Astrocyte (in vitro differentiated cells and primary cell): ENCODE measurements around the gene LECT2. TPM values are rescaled to one million over a fixed set of nuclear protein-coding genes. Genes with fewer than 3 reads are reported as not detected.

Experiments used
- DNase-seq: peaks from one replicate; pipeline ENCODE4 v3.0.0-alpha.2; 2010; ENCODE audit warnings: low read depth
- FAIRE-seq: peaks from 2 replicates; lab custom pipeline; 2011; peaks lifted over from hg19 to GRCh38; lab: Jason Lieb, UNC
- H2AFZ ChIP-seq: 2 replicates; pipeline ENCODE4 v1.6.0; 2012; ENCODE audit warnings: low read depth, low read length, inconsistent platforms
- H3K27ac ChIP-seq: 2 replicates; pipeline ENCODE4 v1.5.1; 2011; ENCODE audit warnings: low read depth, low read length, inconsistent platforms
- H3K27me3 ChIP-seq: 2 replicates; pipeline ENCODE4 v1.6.0; 2011; ENCODE audit warnings: low read length, inconsistent platforms; ENCODE audit not compliant: insufficient read depth
- H3K36me3 ChIP-seq: 2 replicates; pipeline ENCODE4 v1.5.1; 2011; ENCODE audit warnings: low read length, inconsistent platforms; ENCODE audit not compliant: insufficient read depth
- H3K4me1 ChIP-seq: 2 replicates; pipeline ENCODE4 v1.5.1; 2011; ENCODE audit warnings: low read length, inconsistent platforms; ENCODE audit not compliant: insufficient read depth
- H3K4me2 ChIP-seq: 2 replicates; pipeline ENCODE4 v1.6.0; 2012; ENCODE audit warnings: low read length, inconsistent platforms
- H3K4me3 ChIP-seq: 2 replicates; pipeline ENCODE4 v1.5.1; 2011; ENCODE audit warnings: low read depth, mild to moderate bottlenecking, low read length, inconsistent platforms; ENCODE audit not compliant: insufficient read depth
- H3K79me2 ChIP-seq: 2 replicates; pipeline ENCODE4 v1.6.0; 2012; ENCODE audit warnings: mild to moderate bottlenecking, low read length, inconsistent platforms; ENCODE audit not compliant: insufficient read depth
- H3K9ac ChIP-seq: 2 replicates; pipeline ENCODE4 v1.6.0; 2012; ENCODE audit warnings: mild to moderate bottlenecking, low read length, inconsistent platforms
- H3K9me3 ChIP-seq: 2 replicates; pipeline ENCODE4 v1.5.1; 2012; ENCODE audit warnings: low read depth, mild to moderate bottlenecking, low read length, inconsistent platforms; ENCODE audit not compliant: insufficient read depth
- H4K20me1 ChIP-seq: 2 replicates; pipeline ENCODE4 v1.6.0; 2012; ENCODE audit warnings: low read length, inconsistent platforms; ENCODE audit not compliant: insufficient read depth
- H3K27ac Mint-ChIP-seq: one replicate; pipeline ENCODE4 v1.8.0; 2021; ENCODE audit warnings: mild to moderate bottlenecking, mixed read lengths; ENCODE audit not compliant: unreplicated experiment
- H3K27me3 Mint-ChIP-seq: one replicate; pipeline ENCODE4 v1.8.0; 2021; ENCODE audit warnings: low read depth, mixed read lengths; ENCODE audit not compliant: unreplicated experiment
- H3K36me3 Mint-ChIP-seq: one replicate; pipeline ENCODE4 v1.8.0; 2021; ENCODE audit warnings: low read depth, mixed read lengths; ENCODE audit not compliant: unreplicated experiment
- H3K4me1 Mint-ChIP-seq: one replicate; pipeline ENCODE4 v1.8.0; 2021; ENCODE audit warnings: low read depth, mixed read lengths; ENCODE audit not compliant: unreplicated experiment
- H3K4me3 Mint-ChIP-seq: one replicate; pipeline ENCODE4 v1.8.0; 2021; ENCODE audit warnings: mild to moderate bottlenecking, moderate library complexity, mixed read lengths; ENCODE audit not compliant: unreplicated experiment
- H3K9me3 Mint-ChIP-seq: one replicate; pipeline ENCODE4 v1.8.0; 2021; ENCODE audit warnings: mild to moderate bottlenecking, mixed read lengths; ENCODE audit not compliant: unreplicated experiment
- CTCF ChIP-seq: IDR thresholded peaks from 2 replicates; pipeline ENCODE4 v1.5.1; 2011; ENCODE audit warnings: low read depth, mild to moderate bottlenecking, inconsistent platforms, low read length, moderate library complexity; ENCODE audit not compliant: insufficient read depth
- EZH2 ChIP-seq: IDR thresholded peaks from 2 replicates; pipeline ENCODE4 v1.6.1; 2012; ENCODE audit warnings: mild to moderate bottlenecking, low read length, inconsistent platforms; ENCODE audit not compliant: insufficient read depth
- total RNA-seq: library from RNA; stranded (reverse); gene quantifications from 2 replicates; pipeline ENCODE4 v1.2.1, GENCODE V29; 2021

Gene LECT2
- total RNA-seq, 1 donor from 2014 or later, result not detected

- Histone ChIP-seq H3K9ac (peak overlapping the region; percentile 44), H4K20me1 (no peaks in the 10 kb centered on the region), H3K4me2 (peak overlapping the region; percentile 59), H3K4me1 (peaks cover 12% of the 10 kb centered on the region), H3K36me3 (no peaks in the 10 kb centered on the region), H3K9me3 (no peaks in the 10 kb centered on the region), H3K27ac (peak overlapping the region; percentile 61), H3K79me2 (no peaks in the 10 kb centered on the region), H3K4me3 (no peak overlapping the region), H3K27me3 (no peaks in the 10 kb centered on the region), H2AFZ (no peak overlapping the region)
- no peak overlapping the region for H3K4me3 Mint-ChIP-seq
- H3K27me3 Mint-ChIP-seq, result peaks cover 2% of the 10 kb centered on the region
- TF ChIP-seq EZH2 (no peak), CTCF (no peak)
- H3K27ac Mint-ChIP-seq, result no peak overlapping the region
- no peaks in the 10 kb centered on the region for H3K36me3 Mint-ChIP-seq
- H3K4me1 Mint-ChIP-seq, result peaks cover 7% of the 10 kb centered on the region
- FAIRE-seq (peak; percentile 70), DNase-seq (peak; percentile 75)
- no peaks in the 10 kb centered on the region for H3K9me3 Mint-ChIP-seq
Measured at GRCh38 chr5:135979510-135979909, 24.7 kb upstream of the LECT2 start.

- Histone ChIP-seq H2AFZ (no peak overlapping the region), H3K4me2 (peak overlapping the region; percentile 59), H4K20me1 (no peaks in the 10 kb centered on the region), H3K4me3 (no peak overlapping the region), H3K27me3 (no peaks in the 10 kb centered on the region), H3K9ac (peak overlapping the region; percentile 44), H3K4me1 (peaks cover 12% of the 10 kb centered on the region), H3K36me3 (no peaks in the 10 kb centered on the region), H3K79me2 (no peaks in the 10 kb centered on the region), H3K27ac (peak overlapping the region; percentile 61), H3K9me3 (no peaks in the 10 kb centered on the region)
- FAIRE-seq, result no peak
- Mint-ChIP-seq H3K27me3 (peaks cover 2% of the 10 kb centered on the region), H3K27ac (no peak overlapping the region), H3K4me3 (no peak overlapping the region), H3K4me1 (peaks cover 7% of the 10 kb centered on the region), H3K9me3 (no peaks in the 10 kb centered on the region), H3K36me3 (no peaks in the 10 kb centered on the region)
- DNase-seq, result no peak
- TF ChIP-seq EZH2, result no peak
- TF ChIP-seq CTCF, result no peak
Measured at GRCh38 chr5:135978993-135979392, 24.2 kb upstream of the LECT2 start.

GRCh38 chr5:135978212-135978631, 23.4 kb upstream of the LECT2 start:
- Histone ChIP-seq H3K79me2 (no peaks in the 10 kb centered on the region), H4K20me1 (no peaks in the 10 kb centered on the region), H3K27me3 (no peaks in the 10 kb centered on the region), H2AFZ (no peak overlapping the region), H3K9ac (no peak overlapping the region), H3K4me3 (no peak overlapping the region), H3K36me3 (no peaks in the 10 kb centered on the region), H3K27ac (no peak overlapping the region), H3K4me2 (no peak overlapping the region), H3K4me1 (peaks cover 12% of the 10 kb centered on the region), H3K9me3 (no peaks in the 10 kb centered on the region)
- FAIRE-seq (peak; percentile 9), DNase-seq (peak; percentile 48)
- Mint-ChIP-seq H3K36me3 (no peaks in the 10 kb centered on the region), H3K27me3 (peaks cover 4% of the 10 kb centered on the region), H3K4me3 (no peak overlapping the region), H3K9me3 (no peaks in the 10 kb centered on the region), H3K27ac (no peak overlapping the region), H3K4me1 (peaks cover 7% of the 10 kb centered on the region)
- TF ChIP-seq EZH2 (no peak), CTCF (no peak)
